Breast epithelium (tissue), 4 donors: Measurements from ENCODE around the gene RFC1. TPM values are rescaled to one million over a fixed set of nuclear protein-coding genes. Genes with fewer than 3 reads are reported as not detected.
"Not testable (repeated sequence)": the region's sequence is repeated elsewhere in the genome, so short reads cannot be mapped to it uniquely, and the experiment has no call there.

ENCODE experiments used
- DNase-seq, 2 donors: peaks; one replicate each; pipeline ENCODE4 v3.0.0-alpha.2; 2019; ENCODE audit warnings: low spot score in 2 of 2
- H3K27ac ChIP-seq, 2 donors: fragments of 200-600 bp; sonication (generic) in 1 of 2; one replicate each; pipeline ENCODE4 v1.5.1; 2016 to 2019; ENCODE audit warnings: mild to moderate bottlenecking in 1 of 2
- H3K27me3 ChIP-seq, 2 donors: fragments of 200-600 bp; sonication (generic) in 1 of 2; one replicate each; pipeline versions ENCODE4 v1.5.1 to v1.6.0; 2017 to 2019; ENCODE audit warnings: control low read depth in 1 of 2, mild to moderate bottlenecking in 1 of 2
- H3K36me3 ChIP-seq: fragments of 200-600 bp; one replicate; pipeline ENCODE4 v1.5.1; 2019
- H3K4me1 ChIP-seq, 2 donors: fragments of 200-600 bp; sonication (generic); one replicate each; pipeline ENCODE4 v1.5.1; 2016 to 2019; ENCODE audit warnings: control low read depth in 1 of 2
- H3K4me3 ChIP-seq, 3 donors: fragments of 200-600 bp; sonication (generic); 1 replicate in 2 of 3; 2 replicates in 1 of 3; pipeline ENCODE4 v1.5.1; 2016 to 2019; ENCODE audit warnings: mild to moderate bottlenecking in 3 of 3, moderate library complexity in 2 of 3
- H3K9me3 ChIP-seq, 2 donors: fragments of 200-600 bp; sonication (generic) in 1 of 2; one replicate each; pipeline ENCODE4 v1.5.1; 2016 to 2019; ENCODE audit warnings: control low read depth in 1 of 2
- CTCF ChIP-seq, 3 donors: fragments of 450-650 bp; IDR thresholded peaks; one replicate each; pipeline ENCODE4 v1.5.1; 2016 to 2017; ENCODE audit warnings: antibody characterized with exemption in 3 of 3, mild to moderate bottlenecking in 3 of 3, moderate library complexity in 3 of 3
- POLR2A ChIP-seq: fragments of 450-650 bp; IDR thresholded peaks from one replicate; pipeline ENCODE4 v1.6.1; 2016; ENCODE audit warnings: antibody characterized with exemption, mild to moderate bottlenecking, moderate library complexity
- POLR2AphosphoS5 ChIP-seq, 3 donors: sonication (generic); formaldehyde crosslinking; IDR thresholded peaks; one replicate each; pipeline ENCODE4 v1.6.1; 2017; ENCODE audit warnings: antibody characterized with exemption in 3 of 3
- intact Hi-C: fragments of 100-400 bp; cut with DNase I; formaldehyde crosslinking; loops from one replicate; pipeline ENCODE4 v1.15.1; 2023; ENCODE audit warnings: low total_unique reads
- total RNA-seq, 3 donors: library from RNA; depleted of rRNA; stranded (reverse); fragments of >200 nt; gene quantifications; one replicate each; pipeline ENCODE4 v1.1.0, GENCODE V29; 2016

RFC1 gene
- total RNA-seq, 3 donors from 2014 or later, result 39.3 to 43.6 (median 41.8) TPM

GRCh38 chr4:39305912-39306677 lies 60.1 kb downstream of the RFC1 start:
- no peak overlapping the region for H3K27ac ChIP-seq
- intact Hi-C loops, result no loop called here
- H3K36me3 ChIP-seq, result peaks cover 8% of the 10 kb centered on the region
- no peaks in the 10 kb centered on the region for H3K9me3 ChIP-seq
- H3K4me1 ChIP-seq, result no peaks in the 10 kb centered on the region
- H3K4me3 ChIP-seq, result no peak overlapping the region
- DNase-seq, result no peak
- no peak for TF ChIP-seq POLR2AphosphoS5 (IDR thresholded peaks at IDR 0.05)
- no peak for TF ChIP-seq CTCF (IDR thresholded peaks at IDR 0.05)
- H3K27me3 ChIP-seq, result no peaks in the 10 kb centered on the region

- Histone ChIP-seq H3K36me3 (peaks cover 9% of the 10 kb centered on the region), H3K4me3 (no peak overlapping the region), H3K9me3 (no peaks in the 10 kb centered on the region), H3K27ac (no peak overlapping the region), H3K4me1 (no peaks in the 10 kb centered on the region), H3K27me3 (no peaks in the 10 kb centered on the region)
- no peak for DNase-seq
- no peak for TF ChIP-seq POLR2A
- no peak for TF ChIP-seq CTCF (IDR thresholded peaks at IDR 0.05)
- TF ChIP-seq POLR2AphosphoS5 (IDR thresholded peaks at IDR 0.05), result no peak
- intact Hi-C loops, result no loop called here
These were observed 61.5 kb downstream of the RFC1 start for GRCh38 chr4:39304651-39305050.

GRCh38 chr4:39303871-39304270 lies 62.3 kb downstream of the RFC1 start:
- intact Hi-C loops, result no loop called here
- Histone ChIP-seq H3K4me1 (no peaks in the 10 kb centered on the region), H3K36me3 (peaks cover 6% of the 10 kb centered on the region), H3K27me3 (no peaks in the 10 kb centered on the region), H3K9me3 (no peaks in the 10 kb centered on the region), H3K4me3 (no peak overlapping the region), H3K27ac (no peak overlapping the region)
- TF ChIP-seq POLR2A (no peak), POLR2AphosphoS5 (IDR thresholded peaks at IDR 0.05) (no peak), CTCF (IDR thresholded peaks at IDR 0.05) (no peak)
- DNase-seq, result no peak

- H3K9me3 ChIP-seq, result no peaks in the 10 kb centered on the region
- no peaks in the 10 kb centered on the region for H3K27me3 ChIP-seq
- no peak for TF ChIP-seq POLR2AphosphoS5 (IDR thresholded peaks at IDR 0.05)
- TF ChIP-seq POLR2A, result no peak
- no peak for TF ChIP-seq CTCF (IDR thresholded peaks at IDR 0.05)
- peaks cover 6% of the 10 kb centered on the region for H3K36me3 ChIP-seq
- no peak overlapping the region for H3K4me3 ChIP-seq
- DNase-seq, result no peak
- H3K27ac ChIP-seq, result no peak overlapping the region
- intact Hi-C loops, result no loop called here
- no peaks in the 10 kb centered on the region for H3K4me1 ChIP-seq
These were observed 63.3 kb downstream of the RFC1 start for GRCh38 chr4:39302901-39303300.

GRCh38 chr4:39295784-39296183 lies 70.4 kb downstream of the RFC1 start:
- intact Hi-C loops, result no loop called here
- Histone ChIP-seq H3K9me3 (no peaks in the 10 kb centered on the region), H3K36me3 (no peaks in the 10 kb centered on the region), H3K27ac (no peak overlapping the region), H3K27me3 (no peaks in the 10 kb centered on the region), H3K4me1 (no peaks in the 10 kb centered on the region), H3K4me3 (no peak overlapping the region)
- TF ChIP-seq POLR2A, result no peak
- TF ChIP-seq POLR2AphosphoS5 (IDR thresholded peaks at IDR 0.05), result no peak
- TF ChIP-seq CTCF (IDR thresholded peaks at IDR 0.05), result no peak
- DNase-seq, result no peak

GRCh38 chr4:39292433-39292832 lies 73.7 kb downstream of the RFC1 start:
- H3K27ac ChIP-seq, H3K27me3 ChIP-seq, H3K36me3 ChIP-seq, H3K4me3 ChIP-seq, intact Hi-C loops, H3K9me3 ChIP-seq, H3K4me1 ChIP-seq, DNase-seq: not testable (repeated sequence)
